ENCODE data around the gene MAGIX. TPM values are rescaled to one million over a fixed set of nuclear protein-coding genes. Genes with fewer than 3 reads are reported as not detected.

Gene MAGIX
- total RNA-seq (1 to 10 TPM; 5.6 to 9.4 TPM), polyA plus RNA-seq (ENCODE audit: insufficient read length in 6 of 6) (1 to 10 TPM; 1.6 to 4.0 (median 2.2) TPM)
- long read RNA-seq, donor 1 = 0 reads
- long read RNA-seq, donor 2 = 0 reads
- long read RNA-seq, donor 3, partial matches to known transcripts = 0 of 1 reads
- long read RNA-seq, donor 3, other reads (novel, unspliced or antisense) = 0 of 1 reads
- long read RNA-seq, donor 4, partial matches to known transcripts = 2 of 15 reads
- long read RNA-seq, donor 4, other reads (novel, unspliced or antisense) = 8 of 15 reads
- long read RNA-seq, donor 5 = 0 reads
- long read RNA-seq, donor 6 = 0 reads
- long read RNA-seq, donor 7, partial matches to known transcripts = 0 of 1 reads
- long read RNA-seq, donor 7, other reads (novel, unspliced or antisense) = 0 of 1 reads
- long read RNA-seq, donor 8 = 0 reads
- long read RNA-seq, donor 9 = 0 reads
- long read RNA-seq, donor 10, partial matches to known transcripts = 4 of 19 reads
- long read RNA-seq, donor 10, other reads (novel, unspliced or antisense) = 13 of 19 reads
- long read RNA-seq, donor 11, partial matches to known transcripts = 0 of 3 reads
- long read RNA-seq, donor 11, other reads (novel, unspliced or antisense) = 0 of 3 reads
- long read RNA-seq, donor 12 = 0 reads

- H3K4me1 ChIP-seq = peaks cover 5 to 7% of the 10 kb centered on the region in 2 donors
- peak within 1 kb of the TSS; percentile 89 to 92 for H3K27ac ChIP-seq
- no peaks in the 10 kb centered on the region for H3K9me3 ChIP-seq
- ATAC-seq (peak; percentile 5), DNase-seq (no peak)
- no peaks in the 10 kb centered on the region for H3K36me3 ChIP-seq
- no peaks in the 10 kb centered on the region for H3K27me3 ChIP-seq
- H3K4me3 ChIP-seq = peak within 1 kb of the TSS; percentile 7 to 39
- intact Hi-C loops (cut with DNase I) = no loop called here
- TF ChIP-seq, protein P1, sequence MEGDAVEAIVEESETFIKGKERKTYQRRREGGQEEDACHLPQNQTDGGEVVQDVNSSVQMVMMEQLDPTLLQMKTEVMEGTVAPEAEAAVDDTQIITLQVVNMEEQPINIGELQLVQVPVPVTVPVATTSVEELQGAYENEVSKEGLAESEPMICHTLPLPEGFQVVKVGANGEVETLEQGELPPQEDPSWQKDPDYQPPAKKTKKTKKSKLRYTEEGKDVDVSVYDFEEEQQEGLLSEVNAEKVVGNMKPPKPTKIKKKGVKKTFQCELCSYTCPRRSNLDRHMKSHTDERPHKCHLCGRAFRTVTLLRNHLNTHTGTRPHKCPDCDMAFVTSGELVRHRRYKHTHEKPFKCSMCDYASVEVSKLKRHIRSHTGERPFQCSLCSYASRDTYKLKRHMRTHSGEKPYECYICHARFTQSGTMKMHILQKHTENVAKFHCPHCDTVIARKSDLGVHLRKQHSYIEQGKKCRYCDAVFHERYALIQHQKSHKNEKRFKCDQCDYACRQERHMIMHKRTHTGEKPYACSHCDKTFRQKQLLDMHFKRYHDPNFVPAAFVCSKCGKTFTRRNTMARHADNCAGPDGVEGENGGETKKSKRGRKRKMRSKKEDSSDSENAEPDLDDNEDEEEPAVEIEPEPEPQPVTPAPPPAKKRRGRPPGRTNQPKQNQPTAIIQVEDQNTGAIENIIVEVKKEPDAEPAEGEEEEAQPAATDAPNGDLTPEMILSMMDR (IDR thresholded peaks at IDR 0.05) = no peak
These were observed at the start of gene MAGIX for GRCh38 chrX:49162620-49163019. Gene MAGIX, plus strand, starts transcription at chrX:49162758. Its CDS starts 132 bp downstream, at chrX:49162890.

DNA sequence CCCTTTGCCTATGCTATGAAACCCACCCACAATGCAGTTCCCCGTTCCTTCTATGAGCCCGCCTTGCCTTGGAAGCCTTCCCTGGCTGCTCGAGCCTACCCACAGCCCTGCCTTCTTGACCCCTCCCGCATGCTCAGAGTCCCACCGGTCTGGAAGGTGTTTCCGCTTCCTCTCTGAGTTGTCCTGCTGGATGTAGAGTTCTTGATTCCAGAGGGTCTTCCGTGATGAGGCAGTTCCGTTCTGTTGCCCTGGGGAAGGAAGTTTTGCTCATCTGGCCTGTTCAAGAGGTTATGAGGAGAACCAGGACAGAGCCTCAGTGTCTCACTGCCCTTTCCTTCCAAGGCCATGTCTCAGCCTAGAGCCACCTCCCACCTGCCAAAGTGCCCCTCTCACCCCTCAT lies 46.5 kb upstream of the MAGIX start:
- Histone ChIP-seq H3K4me1 (no peaks in the 10 kb centered on the region), H3K27me3 (no peaks in the 10 kb centered on the region), H3K27ac (no peak overlapping the region), H3K4me3 (no peak overlapping the region), H3K9me3 (no peaks in the 10 kb centered on the region), H3K36me3 (peaks cover 0 to 71% of the 10 kb centered on the region in 2 donors)
- DNase-seq = no peak
- TF ChIP-seq, protein P1 (IDR thresholded peaks at IDR 0.05) = no peak
- no peak for ATAC-seq
- intact Hi-C loops (cut with DNase I) = no loop called here

DNA sequence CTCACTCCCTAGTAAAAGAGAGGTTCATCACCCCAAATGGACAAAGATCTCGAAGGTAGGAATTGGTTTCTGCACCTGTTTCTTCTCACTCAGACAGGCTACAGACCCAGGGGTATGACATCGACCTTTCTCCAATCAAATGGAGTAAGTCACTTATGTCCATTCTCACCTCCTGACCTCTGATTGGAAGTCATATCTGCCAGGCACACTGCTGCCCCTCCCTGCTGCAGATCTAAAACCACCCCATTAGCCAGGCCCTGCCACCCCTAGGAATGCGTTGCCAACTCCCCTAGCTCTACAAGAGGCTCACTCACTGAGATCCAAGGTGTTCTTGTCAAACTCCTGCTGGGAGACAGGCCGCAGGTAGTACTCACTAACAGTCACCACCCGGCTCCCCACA lies 45.8 kb upstream of the MAGIX start:
- no peak overlapping the region for H3K4me3 ChIP-seq
- DNase-seq = no peak
- peaks cover 0 to 68% of the 10 kb centered on the region in 2 donors for H3K36me3 ChIP-seq
- TF ChIP-seq, protein P1 (IDR thresholded peaks at IDR 0.05) = no peak
- H3K27ac ChIP-seq = no peak overlapping the region
- no peaks in the 10 kb centered on the region for H3K4me1 ChIP-seq
- no peaks in the 10 kb centered on the region for H3K9me3 ChIP-seq
- no peaks in the 10 kb centered on the region for H3K27me3 ChIP-seq
- intact Hi-C loops (cut with DNase I) = no loop called here
- no peak for ATAC-seq

GRCh38 chrX:49117581-49117980 lies 45.0 kb upstream of the MAGIX start:
- TF ChIP-seq, protein P1 (IDR thresholded peaks at IDR 0.05) = no peak
- no peak for ATAC-seq
- Histone ChIP-seq H3K4me3 (no peak overlapping the region), H3K9me3 (no peaks in the 10 kb centered on the region), H3K36me3 (peaks cover 0 to 59% of the 10 kb centered on the region in 2 donors), H3K27ac (no peak overlapping the region), H3K27me3 (no peaks in the 10 kb centered on the region), H3K4me1 (peaks cover 0 to 4% of the 10 kb centered on the region in 2 donors)
- no peak for DNase-seq
- intact Hi-C loops (cut with DNase I) = no loop called here

DNA sequence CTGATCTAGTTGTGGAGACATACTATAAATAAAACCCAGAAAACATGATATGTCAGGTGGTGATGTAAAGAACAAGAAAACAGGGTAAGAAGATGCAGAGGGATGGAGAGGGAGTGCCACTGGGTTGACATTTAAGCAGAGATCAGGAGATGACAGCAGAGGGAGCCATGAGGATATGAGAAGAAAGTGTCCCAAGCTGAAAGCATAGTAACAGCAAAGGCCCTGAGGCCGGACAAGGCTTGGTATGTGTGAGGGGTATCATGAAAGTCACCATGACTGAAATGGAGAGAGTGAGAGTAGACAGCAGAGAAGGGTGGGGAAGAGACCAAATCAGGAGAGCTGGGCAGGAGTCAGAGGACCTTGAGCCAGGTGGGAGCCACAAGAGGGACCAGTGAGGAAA lies 42.5 kb upstream of the MAGIX start:
- DNase-seq (no peak), ATAC-seq (no peak)
- intact Hi-C loops (cut with DNase I) = no loop called here
- H3K27me3 ChIP-seq = no peaks in the 10 kb centered on the region
- no peak overlapping the region for H3K4me3 ChIP-seq
- H3K9me3 ChIP-seq = no peaks in the 10 kb centered on the region
- peaks cover 0 to 35% of the 10 kb centered on the region in 2 donors for H3K36me3 ChIP-seq
- TF ChIP-seq, protein P1 (IDR thresholded peaks at IDR 0.05) = no peak
- no peak overlapping the region for H3K27ac ChIP-seq
- peaks cover 0 to 8% of the 10 kb centered on the region in 2 donors for H3K4me1 ChIP-seq
